Measurements from ENCODE around the gene S100Z. TPM values are rescaled to one million over a fixed set of nuclear protein-coding genes. Genes with fewer than 3 reads are reported as not detected.
"Not testable (repeated sequence)": the region's sequence is repeated elsewhere in the genome, so short reads cannot be mapped to it uniquely, and the experiment has no call there.

The S100Z gene
- total and polyA plus RNA-seq, 4 donors, result 0.77 to 1.9 (median 1.5) TPM

GRCh38 chr5:76850543-76851145, 830 bp downstream of the S100Z start:
- H3K4me1 ChIP-seq (ENCODE audit: control insufficient read depth in 5 of 5, insufficient read depth in 5 of 5, low read length in 5 of 5), result peaks cover 0 to 1% (median 0%) of the 10 kb centered on the region in 5 donors
- 75 to 86% methylated on average over 8 of the region's 8 CpGs for WGBS, 2 donors

GRCh38 chr5:76851728-76852369, 2.0 kb downstream of the S100Z start:
- no peak overlapping the region for H3K27ac ChIP-seq (ENCODE audit: low read depth in 1 of 2, low read length in 1 of 2)
- no peak overlapping the region for H3K4me3 ChIP-seq
- no peaks in the 10 kb centered on the region for H3K27me3 ChIP-seq (ENCODE audit: control insufficient read depth in 3 of 3, insufficient read depth in 3 of 3, low read length in 2 of 3)
- no peak for ATAC-seq (ENCODE audit: insufficient read depth, low FRiP score)
- 25 to 49% methylated on average over 7 of the region's 7 CpGs for WGBS, 2 donors
- no peak overlapping the region for H3K9ac ChIP-seq (ENCODE audit: insufficient read depth in 1 of 2, low read length in 2 of 2)
- peak in 1 of 3 donors; percentile 52 for DNase-seq
- peaks cover 0 to 4% (median 0%) of the 10 kb centered on the region in 4 donors for H3K9me3 ChIP-seq (ENCODE audit: control insufficient read depth in 4 of 4, insufficient read depth in 3 of 4, low read length in 3 of 4)
- no peak for TF ChIP-seq CTCF (IDR thresholded peaks at IDR 0.05; ENCODE audit: control extremely low read depth, extremely low read depth)
- peaks cover 0 to 1% (median 0%) of the 10 kb centered on the region in 5 donors for H3K4me1 ChIP-seq (ENCODE audit: control insufficient read depth in 5 of 5, insufficient read depth in 5 of 5, low read length in 5 of 5)
- no peaks in the 10 kb centered on the region for H3K36me3 ChIP-seq (ENCODE audit: control insufficient read depth in 4 of 4, insufficient read depth in 4 of 4, low read length in 4 of 4)

More at GRCh38 chr5:76850543-76851145, 830 bp downstream of the S100Z start:
- Histone ChIP-seq H3K36me3 (ENCODE audit: control insufficient read depth in 4 of 4, insufficient read depth in 4 of 4, low read length in 4 of 4) (no peaks in the 10 kb centered on the region), H3K27me3 (ENCODE audit: control insufficient read depth in 3 of 3, insufficient read depth in 3 of 3, low read length in 2 of 3) (no peaks in the 10 kb centered on the region), H3K9me3 (ENCODE audit: control insufficient read depth in 4 of 4, insufficient read depth in 3 of 4, low read length in 3 of 4) (peaks cover 0 to 4% (median 0%) of the 10 kb centered on the region in 4 donors), H3K9ac (ENCODE audit: insufficient read depth in 1 of 2, low read length in 2 of 2) (no peak overlapping the region), H3K4me3 (no peak overlapping the region), H3K27ac (ENCODE audit: low read depth in 1 of 2, low read length in 1 of 2) (no peak overlapping the region)
- DNase-seq (no peak), ATAC-seq (ENCODE audit: insufficient read depth, low FRiP score) (no peak)
- TF ChIP-seq CTCF (IDR thresholded peaks at IDR 0.05; ENCODE audit: control extremely low read depth, extremely low read depth), result no peak

GRCh38 chr5:76852772-76853171, 3.0 kb downstream of the S100Z start:
- no peaks in the 10 kb centered on the region for H3K27me3 ChIP-seq (ENCODE audit: control insufficient read depth in 3 of 3, insufficient read depth in 3 of 3, low read length in 2 of 3)
- no peak for TF ChIP-seq CTCF (IDR thresholded peaks at IDR 0.05; ENCODE audit: control extremely low read depth, extremely low read depth)
- DNase-seq, result no peak
- no peak for ATAC-seq (ENCODE audit: insufficient read depth, low FRiP score)
- H3K27ac ChIP-seq (ENCODE audit: low read depth in 1 of 2, low read length in 1 of 2), result no peak overlapping the region
- WGBS, 2 donors, result 63 to 71% methylated on average over 2 of the region's 2 CpGs
- peaks cover 0 to 4% (median 0%) of the 10 kb centered on the region in 4 donors for H3K9me3 ChIP-seq (ENCODE audit: control insufficient read depth in 4 of 4, insufficient read depth in 3 of 4, low read length in 3 of 4)
- no peaks in the 10 kb centered on the region for H3K36me3 ChIP-seq (ENCODE audit: control insufficient read depth in 4 of 4, insufficient read depth in 4 of 4, low read length in 4 of 4)
- H3K4me3 ChIP-seq, result no peak overlapping the region
- H3K4me1 ChIP-seq (ENCODE audit: control insufficient read depth in 5 of 5, insufficient read depth in 5 of 5, low read length in 5 of 5), result peaks cover 0 to 1% (median 0%) of the 10 kb centered on the region in 5 donors
- H3K9ac ChIP-seq (ENCODE audit: insufficient read depth in 1 of 2, low read length in 2 of 2), result no peak overlapping the region

- ATAC-seq (ENCODE audit: insufficient read depth, low FRiP score); H3K4me1 ChIP-seq (ENCODE audit: control insufficient read depth in 5 of 5, insufficient read depth in 5 of 5, low read length in 5 of 5); H3K4me3 ChIP-seq; H3K27ac ChIP-seq (ENCODE audit: low read depth in 1 of 2, low read length in 1 of 2); H3K9me3 ChIP-seq (ENCODE audit: control insufficient read depth in 4 of 4, insufficient read depth in 3 of 4, low read length in 3 of 4); H3K36me3 ChIP-seq (ENCODE audit: control insufficient read depth in 4 of 4, insufficient read depth in 4 of 4, low read length in 4 of 4); H3K9ac ChIP-seq (ENCODE audit: insufficient read depth in 1 of 2, low read length in 2 of 2); DNase-seq; H3K27me3 ChIP-seq (ENCODE audit: control insufficient read depth in 3 of 3, insufficient read depth in 3 of 3, low read length in 2 of 3): not testable (repeated sequence)
- 71 to 78% methylated on average over 3 of the region's 3 CpGs for WGBS, 2 donors
Observed at GRCh38 chr5:76853741-76854140, 3.9 kb downstream of the S100Z start.
